Forelimb muscle (tissue), 1 donor: Measurements from ENCODE around the gene VIPR1. TPM values are rescaled to one million over a fixed set of nuclear protein-coding genes. Genes with fewer than 3 reads are reported as not detected.

ENCODE experiments used
- DNase-seq: peaks from one replicate; pipeline ENCODE4 v3.0.0-alpha.2; 2013; ENCODE audit warnings: low read depth
- polyA plus RNA-seq: library from polyadenylated mRNA; unstranded; fragments of 120-200 nt; gene quantifications from one replicate; pipeline ENCODE4 v1.2.1, GENCODE V29; 2013; ENCODE audit not compliant: insufficient read length

Gene VIPR1
- polyA plus RNA-seq, 1 donor = 1.6 TPM

DNA sequence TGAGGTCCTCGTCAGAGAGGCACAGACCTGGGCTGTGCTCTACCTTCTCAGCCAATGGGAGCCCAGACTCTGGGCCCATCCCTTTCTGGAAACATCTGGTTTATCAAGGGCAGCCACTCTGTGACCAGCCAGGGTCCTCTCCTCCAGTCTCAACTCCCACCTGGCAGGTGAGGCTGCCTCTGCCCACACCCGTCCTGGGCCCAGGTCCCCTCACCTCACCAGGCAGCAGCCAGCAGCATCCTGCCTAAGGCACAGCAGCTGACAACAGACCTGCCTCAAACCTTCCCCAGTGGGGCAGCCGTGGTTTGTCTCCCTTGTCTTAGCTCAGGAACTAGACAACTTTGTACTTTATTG, 8.7 kb upstream of the VIPR1 start:
- no peak for DNase-seq

DNA sequence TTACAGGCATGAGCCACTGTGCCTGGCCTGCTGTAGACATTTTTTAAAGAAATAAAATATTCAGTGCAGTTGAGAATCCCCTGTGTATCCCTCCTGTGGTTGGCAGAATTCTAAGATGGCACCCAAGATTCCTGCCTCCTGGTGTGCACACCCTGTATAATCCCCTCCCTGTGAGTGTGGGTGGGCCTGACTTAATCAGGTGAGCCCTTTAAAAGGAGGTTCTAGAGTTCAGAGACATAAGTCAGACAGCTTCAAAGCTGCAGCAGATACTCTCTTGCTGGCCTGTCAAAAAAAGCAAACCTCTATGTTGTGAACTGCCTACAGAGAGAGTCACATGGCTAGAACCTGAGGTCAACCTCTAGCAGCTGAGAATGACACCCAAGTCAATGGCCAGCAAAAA, 7.0 kb upstream of the VIPR1 start:
- DNase-seq = no peak

DNA sequence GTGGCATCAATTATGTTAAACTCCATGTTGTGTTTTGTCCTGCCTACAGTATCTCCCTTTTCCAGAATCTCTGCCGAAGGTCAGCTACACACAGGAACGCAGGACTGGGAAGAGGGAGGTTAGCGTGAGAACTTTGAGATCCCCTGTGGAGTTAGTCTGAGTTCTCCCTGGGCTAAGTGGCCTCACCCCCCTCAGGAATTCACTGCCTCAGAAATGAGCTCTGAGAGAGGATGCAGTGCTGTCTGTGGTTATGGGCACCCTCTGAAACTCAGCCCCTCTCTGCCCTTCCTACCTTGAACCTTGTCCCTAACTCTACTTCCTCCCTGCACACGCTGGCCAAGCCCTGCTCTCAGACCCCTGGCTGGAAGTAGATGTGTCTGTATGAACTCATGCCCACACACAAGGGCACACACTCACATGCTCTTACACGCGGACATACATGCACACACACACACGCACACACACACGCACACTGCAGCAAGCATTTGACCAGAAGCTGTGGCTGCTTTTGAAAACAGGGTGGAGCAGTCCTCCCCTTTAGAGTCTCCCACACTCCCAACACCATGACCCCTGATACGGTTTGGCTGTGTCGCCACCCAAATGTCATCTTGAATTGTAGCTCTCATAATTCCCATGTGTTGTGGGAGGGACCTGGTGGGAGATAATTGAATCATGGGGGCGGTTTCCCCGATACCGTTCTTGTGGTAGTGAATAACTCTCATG, 5.3 kb upstream of the VIPR1 start:
- DNase-seq = no peak

DNA sequence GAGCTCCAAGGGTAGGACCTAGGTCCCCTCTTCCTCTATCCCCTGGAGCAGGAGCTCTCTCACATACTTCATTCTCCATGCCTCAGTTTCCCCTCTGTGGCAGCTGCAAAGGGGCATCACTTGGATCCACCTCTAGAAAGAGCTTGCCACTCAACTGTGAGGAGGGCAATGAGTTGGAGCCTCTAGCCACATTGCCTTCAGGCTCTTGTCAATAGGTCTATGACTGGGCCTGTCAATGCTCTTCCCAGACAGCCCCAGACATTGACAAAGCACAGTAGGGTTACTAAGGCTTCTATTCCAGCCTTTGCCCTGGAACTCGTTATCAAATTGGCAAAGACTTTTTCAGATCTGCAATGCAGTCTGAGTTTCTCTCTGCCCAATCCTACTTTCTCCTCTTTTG, 4.4 kb upstream of the VIPR1 start:
- DNase-seq = no peak

DNA sequence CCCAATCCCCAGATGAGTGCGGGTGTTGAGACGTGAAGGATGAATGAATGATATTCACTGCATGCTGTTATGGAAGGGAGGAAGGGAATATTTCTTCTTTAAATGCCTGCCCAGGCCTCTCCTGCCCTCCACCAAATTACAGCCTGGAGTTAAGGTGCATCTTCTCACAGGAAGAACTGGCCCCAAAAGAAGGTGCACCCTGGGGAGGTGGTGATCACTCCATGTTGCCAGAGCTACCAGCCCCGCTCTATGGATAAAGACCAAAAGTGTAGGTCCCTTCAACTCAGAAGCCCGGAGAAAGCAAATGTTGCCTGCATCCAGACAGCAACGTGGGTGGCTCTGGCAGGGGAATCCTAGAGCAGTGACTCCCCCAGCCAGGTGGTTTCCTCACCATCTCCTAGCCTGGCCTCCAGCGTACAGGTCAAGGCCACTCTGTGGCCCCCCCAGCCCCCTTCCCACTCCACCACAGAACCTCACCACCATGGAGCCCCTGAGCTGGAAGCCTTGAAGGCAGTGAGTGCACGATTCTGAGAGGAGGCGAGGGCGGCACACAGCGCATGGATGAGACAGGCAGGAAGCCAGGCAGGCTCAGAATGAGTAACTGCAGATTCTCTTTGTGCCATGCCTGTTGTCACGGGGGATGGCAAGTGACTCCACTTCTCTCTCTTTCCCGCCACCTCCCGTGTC, 3.5 kb upstream of the VIPR1 start:
- no peak for DNase-seq

DNA sequence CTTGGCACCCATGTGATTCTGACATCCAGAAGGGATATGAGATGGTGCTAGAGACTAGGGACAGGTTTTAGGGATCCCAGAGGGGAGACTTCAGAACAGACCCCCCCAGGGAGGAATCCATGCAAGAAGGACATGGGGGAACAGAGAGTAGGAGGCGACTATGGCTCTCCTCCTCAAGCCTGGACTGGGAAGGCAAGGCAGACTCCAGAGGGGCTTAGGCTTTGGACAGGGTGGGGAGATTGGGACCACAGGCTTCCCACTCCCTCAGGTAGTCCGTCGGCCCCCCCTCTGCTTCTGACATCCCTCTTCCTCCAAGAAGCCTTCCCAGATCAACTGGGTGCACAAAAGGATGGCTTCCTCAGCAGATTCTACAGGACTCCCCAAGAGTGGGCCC, 3.0 kb upstream of the VIPR1 start:
- DNase-seq = no peak

- no peak for DNase-seq
Observed at GRCh38 chr3:42500091-42500490, 2.4 kb upstream of the VIPR1 start.

- DNase-seq = no peak
Observed at GRCh38 chr3:42500909-42501308, 1.5 kb upstream of the VIPR1 start.

- no peak for DNase-seq
Observed at GRCh38 chr3:42501321-42501680, 1.1 kb upstream of the VIPR1 start.

DNA sequence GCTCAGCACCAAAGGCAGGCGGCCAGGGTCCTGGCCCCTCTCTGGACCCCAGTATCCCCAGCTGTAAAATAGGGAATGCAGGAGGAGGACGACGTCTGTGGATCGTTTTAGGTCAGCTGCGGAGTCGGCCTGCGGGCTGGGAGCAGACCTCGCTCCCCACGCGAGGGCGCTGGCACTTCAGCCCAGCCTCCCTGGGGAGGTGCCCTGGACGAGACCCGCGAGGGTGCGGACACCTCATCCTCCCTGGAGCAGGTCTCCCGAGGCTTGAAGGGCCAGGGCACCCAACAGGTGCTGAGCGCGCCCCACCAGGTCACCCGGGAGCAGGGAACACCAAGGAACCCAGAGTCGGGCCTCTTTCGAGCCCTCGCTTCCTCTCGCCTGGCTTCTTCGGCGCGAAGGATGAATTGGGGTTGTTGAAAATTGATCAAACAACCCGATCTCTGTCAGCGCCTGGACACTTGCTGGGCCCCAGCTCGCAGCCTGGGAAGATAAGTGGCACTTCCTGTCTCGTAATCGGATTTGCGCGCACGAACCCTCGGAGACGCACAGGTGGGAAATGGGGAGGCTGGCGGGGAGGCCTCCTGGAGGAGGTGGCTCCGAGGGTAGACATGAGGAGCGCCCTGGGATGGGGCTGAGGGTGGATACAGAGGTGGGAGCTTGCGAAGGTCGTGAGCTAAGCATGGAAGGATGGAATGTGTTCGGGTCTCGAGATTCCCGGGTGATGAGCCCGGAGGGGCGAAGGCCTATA, 588 bp upstream of the VIPR1 start:
- DNase-seq = no peak

DNA sequence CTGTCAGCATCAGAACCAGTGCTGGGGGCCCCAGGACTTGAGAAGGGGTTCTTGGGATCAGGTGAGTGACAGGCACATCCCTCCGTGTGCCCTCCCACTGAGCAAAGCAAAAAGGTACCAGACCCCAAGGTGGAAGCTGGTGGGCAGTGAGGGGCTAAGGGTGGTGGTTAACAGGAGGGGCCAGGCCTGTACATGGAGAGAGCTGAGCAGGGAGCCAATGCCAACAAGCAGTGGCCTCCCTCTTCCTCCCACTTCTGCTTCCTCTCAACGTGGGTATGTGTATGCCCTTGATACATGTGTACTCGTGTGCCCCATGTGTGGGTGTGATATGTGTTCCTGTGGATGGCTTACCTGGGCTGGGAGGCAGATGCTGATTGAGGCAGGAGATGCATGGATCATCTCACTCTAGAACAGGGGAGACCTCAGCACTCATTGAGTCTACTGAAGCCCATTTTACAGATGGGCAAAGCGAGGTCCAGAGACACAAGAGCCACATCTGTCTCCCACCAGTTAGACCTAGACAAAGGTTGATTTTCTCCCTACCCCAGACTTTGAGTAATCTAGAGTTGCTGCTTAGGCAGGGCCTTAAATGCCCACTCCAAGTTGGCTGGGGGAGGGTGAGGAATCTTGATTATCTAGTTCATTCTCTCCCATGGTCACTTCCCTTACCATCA, 945 bp downstream of the VIPR1 start:
- DNase-seq = no peak

DNA sequence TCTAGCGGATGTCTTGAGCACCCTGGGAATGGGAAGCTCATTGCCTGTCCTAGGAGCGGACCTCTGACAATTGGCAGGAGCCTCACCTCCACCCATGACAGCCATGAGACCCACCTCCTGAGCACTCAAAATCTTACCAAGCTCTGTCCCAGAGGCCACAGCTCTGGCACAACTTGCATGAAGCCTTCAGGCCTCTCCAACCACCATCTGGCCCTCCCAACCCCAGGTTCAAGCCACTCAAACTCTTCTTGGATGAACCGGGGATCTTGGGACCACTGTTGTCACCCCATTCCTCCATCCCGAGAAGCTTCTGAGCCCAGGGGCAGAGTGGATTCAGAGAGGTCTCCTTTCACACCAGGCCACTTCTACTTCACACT, 1.5 kb downstream of the VIPR1 start:
- DNase-seq = no peak

- DNase-seq = no peak
Observed at GRCh38 chr3:42504334-42505127, 2.1 kb downstream of the VIPR1 start.

DNA sequence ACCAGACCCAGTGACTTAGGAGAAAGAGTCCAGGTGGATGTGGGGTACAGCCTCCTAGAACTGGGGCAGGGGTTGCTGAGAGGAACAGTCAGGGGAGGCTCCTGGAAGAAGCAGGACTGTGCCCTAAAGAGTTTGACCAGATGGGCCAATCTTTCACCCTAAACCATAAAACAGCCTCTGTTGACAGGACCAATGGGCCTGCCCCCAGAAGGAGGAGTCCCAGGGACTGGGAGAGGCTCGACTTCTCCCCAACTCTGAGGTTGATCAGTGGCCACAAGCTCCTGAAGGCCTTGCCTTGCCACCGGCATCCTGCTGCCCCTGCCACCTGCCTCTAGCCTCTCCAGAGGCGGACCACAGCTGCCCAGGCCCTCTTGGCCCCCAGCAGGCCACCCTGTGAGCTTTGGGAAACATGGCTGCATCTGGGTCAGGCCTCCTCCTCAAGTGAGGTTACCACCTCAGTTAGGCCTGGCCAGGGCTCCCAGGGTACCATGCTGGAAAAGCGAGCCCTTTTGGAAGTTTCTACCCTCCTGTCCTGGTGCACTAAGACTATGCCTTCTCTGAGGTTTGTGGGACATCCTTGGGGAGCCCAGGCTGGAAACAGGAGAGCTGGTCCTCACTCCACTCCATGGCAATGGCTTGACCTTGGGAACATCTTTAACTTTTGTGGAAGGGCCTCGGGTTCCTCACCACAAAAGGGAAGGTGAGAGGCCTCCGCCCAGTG, 2.8 kb downstream of the VIPR1 start:
- DNase-seq = no peak

- no peak for DNase-seq
Observed at GRCh38 chr3:42505849-42506410, 3.5 kb downstream of the VIPR1 start.

DNA sequence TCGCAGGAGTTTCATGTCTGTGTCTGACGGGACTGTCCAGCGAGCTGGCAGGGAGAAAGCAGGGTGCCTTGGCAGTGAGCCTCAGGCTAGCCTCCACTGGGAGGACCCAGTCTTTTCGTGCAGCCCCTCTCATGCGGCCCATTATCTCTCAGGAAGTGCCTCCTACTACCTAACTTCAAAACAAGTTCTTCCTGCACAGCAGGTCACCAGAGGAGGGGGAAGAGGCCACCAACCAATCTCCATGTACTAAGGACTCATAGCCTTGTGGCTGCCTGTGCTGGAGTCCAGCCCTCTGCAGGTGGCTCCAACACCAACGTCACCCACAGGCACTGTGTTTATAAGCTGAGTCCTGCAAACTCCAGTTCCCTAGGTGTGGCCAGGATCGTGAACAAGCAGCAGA, 4.8 kb downstream of the VIPR1 start:
- DNase-seq = no peak

DNA sequence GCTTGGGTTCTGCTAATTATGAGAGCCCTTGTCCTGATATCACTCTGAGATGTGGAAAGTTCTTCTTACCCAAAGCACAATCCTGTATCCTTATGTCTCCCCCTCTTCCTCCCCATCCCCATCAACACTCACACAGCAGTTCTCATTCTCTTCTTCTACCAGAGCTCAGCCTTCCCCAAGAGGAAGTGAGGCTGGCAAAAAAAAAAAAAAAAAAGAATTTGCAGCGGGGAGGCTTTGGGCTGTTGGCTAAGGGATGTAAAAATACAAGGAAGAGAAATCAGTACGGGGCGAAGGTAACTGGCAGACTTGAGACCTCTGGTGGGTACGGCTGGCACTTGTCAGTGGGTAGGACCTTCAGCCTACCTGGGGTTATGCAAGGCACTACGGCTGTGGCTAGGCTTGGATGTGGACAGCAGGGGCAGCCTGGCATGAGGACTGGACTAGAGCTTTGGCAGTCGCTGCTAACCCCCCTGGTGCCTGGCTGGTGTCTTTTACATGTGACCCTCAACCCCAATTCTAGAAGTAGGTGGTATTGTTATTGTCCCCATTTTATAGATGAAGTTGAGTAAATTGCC, 5.4 kb downstream of the VIPR1 start:
- no peak for DNase-seq

DNA sequence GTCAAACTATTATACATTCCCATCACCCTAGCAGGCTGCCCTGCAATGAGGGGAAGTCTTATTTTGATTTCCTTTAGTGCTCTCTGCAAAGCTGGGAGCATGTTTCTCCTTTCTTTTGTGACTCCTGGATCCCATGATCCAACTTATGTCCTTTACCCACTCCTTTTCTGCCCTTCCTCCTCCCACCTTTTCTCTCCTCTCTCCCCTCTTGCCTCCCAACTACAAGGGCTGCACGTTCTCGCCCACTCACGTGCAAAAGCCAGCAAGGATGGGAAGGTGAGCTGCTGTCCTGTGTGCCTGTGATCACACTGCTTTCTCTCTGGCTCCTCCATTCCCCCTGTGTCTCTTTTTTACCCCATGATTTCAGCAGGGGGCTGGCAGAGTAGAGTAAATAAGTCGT, 6.1 kb downstream of the VIPR1 start:
- DNase-seq = no peak

- DNase-seq = no peak
Observed at GRCh38 chr3:42509111-42509510, 6.7 kb downstream of the VIPR1 start.

GRCh38 chr3:42510325-42510724, 7.9 kb downstream of the VIPR1 start:
- DNase-seq = no peak
